Measurements from ENCODE around the gene RTCB. TPM values are rescaled to one million over a fixed set of nuclear protein-coding genes. Genes with fewer than 3 reads are reported as not detected.

The RTCB gene
- total RNA-seq, 1 experiment from 2014 or later, result 101 TPM

DNA sequence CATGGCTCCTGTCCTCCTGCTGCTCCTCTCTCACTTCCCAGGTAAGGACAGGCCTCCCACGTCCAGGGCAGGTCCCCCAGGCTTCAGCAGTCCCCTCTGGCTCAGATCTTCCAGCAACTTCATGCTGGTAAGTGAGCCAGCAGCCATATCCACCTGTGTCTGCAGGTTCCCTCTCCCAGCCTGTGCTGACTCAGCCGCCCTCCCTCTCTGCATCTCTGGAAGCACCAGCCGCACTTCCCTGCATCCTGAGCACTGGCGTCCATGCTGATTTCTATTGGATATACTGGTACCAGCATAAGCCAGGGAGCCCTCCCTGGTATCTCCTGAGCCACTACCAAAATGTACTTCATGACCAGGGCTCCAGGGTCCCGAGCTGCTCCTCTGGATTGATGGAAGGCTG is 35.4 kb downstream of the RTCB start:
- no peak overlapping the region for H2BK20ac ChIP-seq (ENCODE audit: low read depth, low read length, poor library complexity, severe bottlenecking)
- no peaks in the 10 kb centered on the region for H3K79me2 ChIP-seq (ENCODE audit: insufficient read depth, low read length)
- peaks cover 8% of the 10 kb centered on the region for H3K27me3 Mint-ChIP-seq (ENCODE audit: low read depth)
- no peak overlapping the region for H3K23ac ChIP-seq (ENCODE audit: insufficient read length, low read depth, low read length)
- DNase-seq, result no peak
- H2BK5ac ChIP-seq (ENCODE audit: insufficient read length, low read length), result no peak overlapping the region
- no peak overlapping the region for H3K9ac ChIP-seq (ENCODE audit: extremely low read depth, insufficient read length, low read length)
- H3K4me1 Mint-ChIP-seq, result no peaks in the 10 kb centered on the region
- TF ChIP-seq, protein P1, sequence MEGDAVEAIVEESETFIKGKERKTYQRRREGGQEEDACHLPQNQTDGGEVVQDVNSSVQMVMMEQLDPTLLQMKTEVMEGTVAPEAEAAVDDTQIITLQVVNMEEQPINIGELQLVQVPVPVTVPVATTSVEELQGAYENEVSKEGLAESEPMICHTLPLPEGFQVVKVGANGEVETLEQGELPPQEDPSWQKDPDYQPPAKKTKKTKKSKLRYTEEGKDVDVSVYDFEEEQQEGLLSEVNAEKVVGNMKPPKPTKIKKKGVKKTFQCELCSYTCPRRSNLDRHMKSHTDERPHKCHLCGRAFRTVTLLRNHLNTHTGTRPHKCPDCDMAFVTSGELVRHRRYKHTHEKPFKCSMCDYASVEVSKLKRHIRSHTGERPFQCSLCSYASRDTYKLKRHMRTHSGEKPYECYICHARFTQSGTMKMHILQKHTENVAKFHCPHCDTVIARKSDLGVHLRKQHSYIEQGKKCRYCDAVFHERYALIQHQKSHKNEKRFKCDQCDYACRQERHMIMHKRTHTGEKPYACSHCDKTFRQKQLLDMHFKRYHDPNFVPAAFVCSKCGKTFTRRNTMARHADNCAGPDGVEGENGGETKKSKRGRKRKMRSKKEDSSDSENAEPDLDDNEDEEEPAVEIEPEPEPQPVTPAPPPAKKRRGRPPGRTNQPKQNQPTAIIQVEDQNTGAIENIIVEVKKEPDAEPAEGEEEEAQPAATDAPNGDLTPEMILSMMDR (conservative IDR thresholded peaks at IDR 0.05), result no peak
- no peaks in the 10 kb centered on the region for H3K4me1 ChIP-seq (ENCODE audit: insufficient read depth, low read length)
- whole genome bisulfite sequencing (ENCODE audit: extremely low coverage, insufficient read length, low lambda C conversion rate), result no CpG with 5 or more reads among the region's 5 CpGs
- no peaks in the 10 kb centered on the region for H3K79me1 ChIP-seq (ENCODE audit: insufficient read depth, low read depth, low read length, poor library complexity, severe bottlenecking)
- H3K18ac ChIP-seq (ENCODE audit: insufficient read length, low read depth, low read length), result no peak overlapping the region
- no peak overlapping the region for H3K4me2 ChIP-seq (ENCODE audit: insufficient read depth, insufficient read length, low read length)
- H3K27me3 ChIP-seq (ENCODE audit: insufficient read depth, low read length), result no peaks in the 10 kb centered on the region
- no peaks in the 10 kb centered on the region for H3K23me2 ChIP-seq (ENCODE audit: insufficient read length, low read depth, low read length, poor library complexity, severe bottlenecking)
- no peak overlapping the region for H3K4me3 Mint-ChIP-seq
- no peak overlapping the region for H2AFZ ChIP-seq (ENCODE audit: low read length)
- no peak overlapping the region for H4K8ac ChIP-seq (replicated peaks; ENCODE audit: insufficient read length, low read depth, low read length)
- H4K5ac ChIP-seq (ENCODE audit: insufficient read length, low read depth, low read length), result no peak overlapping the region
- H2BK15ac ChIP-seq (ENCODE audit: low read depth, low read length), result no peak overlapping the region
- no peak overlapping the region for H2BK120ac ChIP-seq (ENCODE audit: low read depth, low read length, poor library complexity, severe bottlenecking)
- H3K9me3 Mint-ChIP-seq, result no peaks in the 10 kb centered on the region
- no peak overlapping the region for H2AK5ac ChIP-seq (ENCODE audit: insufficient read length, low read length)
- no peak overlapping the region for H3K4ac ChIP-seq (ENCODE audit: low read depth, low read length)
- no peak overlapping the region for H2BK12ac ChIP-seq (ENCODE audit: insufficient read length, low read depth, low read length)
- H3K36me3 Mint-ChIP-seq (ENCODE audit: insufficient read depth in 1 of 3, low read depth in 3 of 3), result no peaks in the 10 kb centered on the region
- no peak overlapping the region; the same call in 1 of the 2 replicates for H3K14ac ChIP-seq (ENCODE audit: insufficient read depth, low read length)
- no peak overlapping the region for H4K91ac ChIP-seq (ENCODE audit: insufficient read length, low read depth, low read length)
- H3K27ac Mint-ChIP-seq, result no peak overlapping the region
- H4K20me1 ChIP-seq (ENCODE audit: control insufficient read depth, insufficient read depth, insufficient read length), result no peaks in the 10 kb centered on the region
- no peak overlapping the region for H3K56ac ChIP-seq (ENCODE audit: insufficient read length, low read depth, low read length)
- H3K9me3 ChIP-seq (ENCODE audit: control insufficient read depth, low read depth, low read length), result no peaks in the 10 kb centered on the region
- H3K27ac ChIP-seq (ENCODE audit: insufficient read length, low read depth, low read length), result no peak overlapping the region
- H3T11ph ChIP-seq (ENCODE audit: low read length), result no peak overlapping the region

Data from H9 (cell line).